Naive thymus-derived CD4-positive, alpha-beta T cell (primary cell): Measurements from ENCODE around the gene DSC2. TPM values are rescaled to one million over a fixed set of nuclear protein-coding genes. Genes with fewer than 3 reads are reported as not detected.
A peak's percentile ranks its signal among the peaks of the same experiment; 100 is the strongest.
"Not testable (repeated sequence)": the region's sequence is repeated elsewhere in the genome, so short reads cannot be mapped to it uniquely, and the experiment has no call there.

Experiments
- ATAC-seq: fragments of 150-1000 bp; cut with Tn5 transposase; 2 replicates; pipeline ENCODE4 v1.10.0; 2021; ENCODE audit warnings: mild to moderate bottlenecking, moderate library complexity
- CTCF ChIA-PET: fragments of 350-600 bp; sonication (Branson Sonifier 250); formaldehyde crosslinking; loops from one replicate; lab custom pipeline; 2021; ENCODE audit warnings: antibody characterized with exemption; lab: Charles Lee
- POLR2A ChIA-PET: fragments of 350-600 bp; sonication (Branson Sonifier 250); formaldehyde crosslinking; loops from one replicate; lab custom pipeline; 2021; ENCODE audit warnings: antibody characterized with exemption, inconsistent platforms; lab: Charles Lee
- DNase-seq, 9 donors: peaks; one replicate each; pipeline versions ENCODE4 v3.0.0 to v3.0.0-alpha.2; 2020 to 2022; ENCODE audit warnings: mixed read lengths in 1 of 9
- H3K27ac ChIP-seq: one replicate; pipeline ENCODE4 v1.7.0; 2013; ENCODE audit warnings: mild to moderate bottlenecking, low read depth, low read length, moderate library complexity
- H3K27me3 ChIP-seq, 2 donors: one replicate each; pipeline ENCODE4 v1.7.0; 2013; ENCODE audit warnings: low read length in 2 of 2, mild to moderate bottlenecking in 2 of 2, moderate library complexity in 2 of 2; ENCODE audit not compliant: control insufficient read depth in 2 of 2, insufficient read depth in 2 of 2
- H3K36me3 ChIP-seq, 3 experiments: 1 replicate in 2 of 3; 2 replicates in 1 of 3; pipeline ENCODE4 v1.7.0; 2013; ENCODE audit warnings: low read length in 3 of 3, mild to moderate bottlenecking in 3 of 3, moderate library complexity in 1 of 3; ENCODE audit not compliant: insufficient read depth in 3 of 3, control insufficient read depth in 2 of 3
- H3K4me1 ChIP-seq, 2 donors: one replicate each; pipeline ENCODE4 v1.7.0; 2013; ENCODE audit warnings: low read length in 2 of 2, mild to moderate bottlenecking in 2 of 2, moderate library complexity in 1 of 2; ENCODE audit not compliant: control insufficient read depth in 2 of 2, insufficient read depth in 2 of 2
- H3K4me3 ChIP-seq: 2 replicates; pipeline ENCODE4 v1.7.0; 2013; ENCODE audit warnings: mild to moderate bottlenecking, low read length
- H3K9me3 ChIP-seq, 3 experiments: 1 replicate in 2 of 3; 2 replicates in 1 of 3; pipeline ENCODE4 v1.7.0; 2013; ENCODE audit warnings: low read length in 3 of 3; ENCODE audit not compliant: control insufficient read depth in 2 of 3
- H3K27ac Mint-ChIP-seq, 9 donors: one replicate each; pipeline ENCODE4 v1.8.0; 2020 to 2022; ENCODE audit warnings: mixed read lengths in 9 of 9, mild to moderate bottlenecking in 8 of 9, moderate library complexity in 5 of 9, inconsistent platforms in 2 of 9
- H3K27me3 Mint-ChIP-seq, 5 donors: one replicate each; pipeline ENCODE4 v1.8.0; 2021 to 2022; ENCODE audit warnings: mixed read lengths in 5 of 5, mild to moderate bottlenecking in 1 of 5
- H3K36me3 Mint-ChIP-seq, 5 donors: one replicate each; pipeline ENCODE4 v1.8.0; 2020 to 2022; ENCODE audit warnings: mixed read lengths in 5 of 5, mild to moderate bottlenecking in 3 of 5, inconsistent platforms in 1 of 5
- H3K4me1 Mint-ChIP-seq, 7 donors: one replicate each; pipeline ENCODE4 v1.8.0; 2020 to 2022; ENCODE audit warnings: mixed read lengths in 7 of 7, mild to moderate bottlenecking in 3 of 7, inconsistent platforms in 1 of 7
- H3K4me3 Mint-ChIP-seq, 10 donors: one replicate each; pipeline ENCODE4 v1.8.0; 2020 to 2022; ENCODE audit warnings: mild to moderate bottlenecking in 10 of 10, mixed read lengths in 10 of 10, moderate library complexity in 6 of 10, inconsistent platforms in 2 of 10
- H3K9me3 Mint-ChIP-seq, 11 donors: one replicate each; pipeline ENCODE4 v1.8.0; 2020 to 2022; ENCODE audit warnings: mixed read lengths in 11 of 11, mild to moderate bottlenecking in 4 of 11, inconsistent platforms in 1 of 11, moderate library complexity in 1 of 11
- intact Hi-C, 2 donors: fragments of 100-400 bp; cut with micrococcal nuclease; formaldehyde crosslinking; loops; one replicate each; pipeline ENCODE4 v1.15.1; 2023
- polyA plus RNA-seq, 2 donors: library from polyadenylated mRNA; unstranded; fragments of 300-500 nt; fragmentation: Illumina TruSeq; gene quantifications; one replicate each; pipeline ENCODE4 v1.2.3, GENCODE V29; 2021
- total RNA-seq, 6 experiments: library from RNA in 5 of 6; stranded (reverse) in 5 of 6; gene quantifications; 1 replicate in 5 of 6; 2 replicates in 1 of 6; pipeline ENCODE4 v1.2.3 and lab custom pipeline; 2021 to 2026

The DSC2 gene
- total and polyA plus RNA-seq, 7 experiments from 2014 or later = 0.08 to 0.86 (median 0.42) TPM; not detected in 4

GRCh38 chr18:31042406-31043181 lies 59.6 kb downstream of the DSC2 start, which contains the start of gene DSC3:
Gene DSC3 (minus strand): TSS chr18:31042742. CDS start chr18:31042660, 82 bp downstream.
- Histone ChIP-seq H3K4me3 (no peak within 1 kb of the TSS), H3K27ac (no peak within 1 kb of the TSS), H3K4me1 (no peaks in the 10 kb centered on the region), H3K27me3 (peaks cover 0 to 8% of the 10 kb centered on the region in 2 donors), H3K9me3 (no peaks in the 10 kb centered on the region), H3K36me3 (no peaks in the 10 kb centered on the region)
- H3K27me3 Mint-ChIP-seq = peaks cover 41 to 63% (median 52%) of the 10 kb centered on the region in 5 donors
- intact Hi-C loops = no loop called here
- no peak for DNase-seq
- H3K9me3 Mint-ChIP-seq = peaks cover 5 to 31% (median 10%) of the 10 kb centered on the region in 11 donors
- CTCF ChIA-PET = no interaction called here
- ATAC-seq = no peak
- peak within 1 kb of the TSS in 8 of 10 donors; percentile 35 to 70 (median 54) for H3K4me3 Mint-ChIP-seq
- H3K36me3 Mint-ChIP-seq = peaks cover 0 to 19% (median 0%) of the 10 kb centered on the region in 5 donors
- peaks cover 0 to 15% (median 0%) of the 10 kb centered on the region in 7 donors for H3K4me1 Mint-ChIP-seq
- POLR2A ChIA-PET = no interaction called here
- peak within 1 kb of the TSS in 1 of 9 donors; percentile 42 for H3K27ac Mint-ChIP-seq

GRCh38 chr18:31042084-31042405 lies 60.2 kb downstream of the DSC2 start:
- H3K36me3 Mint-ChIP-seq = peaks cover 0 to 19% (median 0%) of the 10 kb centered on the region in 5 donors
- H3K9me3 ChIP-seq = no peaks in the 10 kb centered on the region
- intact Hi-C loops = no loop called here
- no peak overlapping the region for H3K4me3 ChIP-seq
- peaks cover 5 to 31% (median 10%) of the 10 kb centered on the region in 11 donors for H3K9me3 Mint-ChIP-seq
- H3K27ac Mint-ChIP-seq = no peak overlapping the region
- H3K4me3 Mint-ChIP-seq = peak overlapping the region in 7 of 10 donors; percentile 17 to 56 (median 48)
- POLR2A ChIA-PET = no interaction called here
- no peaks in the 10 kb centered on the region for H3K4me1 ChIP-seq
- ATAC-seq = no peak
- peaks cover 0 to 8% of the 10 kb centered on the region in 2 donors for H3K27me3 ChIP-seq
- no peak for DNase-seq
- CTCF ChIA-PET = no interaction called here
- H3K27ac ChIP-seq = no peak overlapping the region
- H3K36me3 ChIP-seq = no peaks in the 10 kb centered on the region
- H3K4me1 Mint-ChIP-seq = peaks cover 0 to 15% (median 0%) of the 10 kb centered on the region in 7 donors
- H3K27me3 Mint-ChIP-seq = peaks cover 41 to 63% (median 52%) of the 10 kb centered on the region in 5 donors

GRCh38 chr18:31041271-31042083 lies 60.7 kb downstream of the DSC2 start:
- Mint-ChIP-seq H3K36me3 (peaks cover 0 to 18% (median 0%) of the 10 kb centered on the region in 5 donors), H3K4me1 (peaks cover 0 to 15% (median 0%) of the 10 kb centered on the region in 7 donors), H3K4me3 (peak overlapping the region in 9 of 10 donors; percentile 14 to 70 (median 53)), H3K9me3 (peaks cover 3 to 27% (median 10%) of the 10 kb centered on the region in 11 donors), H3K27ac (no peak overlapping the region), H3K27me3 (peaks cover 41 to 63% (median 52%) of the 10 kb centered on the region in 5 donors)
- ChIA-PET POLR2A (no interaction called here), CTCF (no interaction called here)
- Histone ChIP-seq H3K36me3 (no peaks in the 10 kb centered on the region), H3K27ac (no peak overlapping the region), H3K4me3 (no peak overlapping the region), H3K4me1 (no peaks in the 10 kb centered on the region), H3K27me3 (peaks cover 0 to 8% of the 10 kb centered on the region in 2 donors), H3K9me3 (no peaks in the 10 kb centered on the region)
- intact Hi-C loops = no loop called here
- DNase-seq = no peak
- peak; percentile 16 for ATAC-seq

- Mint-ChIP-seq H3K4me1 (peaks cover 0 to 15% (median 0%) of the 10 kb centered on the region in 7 donors), H3K27ac (no peak overlapping the region), H3K9me3 (peaks cover 0 to 27% (median 8%) of the 10 kb centered on the region in 11 donors), H3K27me3 (peaks cover 38 to 63% (median 51%) of the 10 kb centered on the region in 5 donors), H3K36me3 (peaks cover 0 to 15% (median 0%) of the 10 kb centered on the region in 5 donors), H3K4me3 (peak overlapping the region in 4 of 10 donors; percentile 13 to 54 (median 30))
- Histone ChIP-seq H3K36me3 (no peaks in the 10 kb centered on the region), H3K27ac (no peak overlapping the region), H3K9me3 (no peaks in the 10 kb centered on the region), H3K4me1 (no peaks in the 10 kb centered on the region), H3K27me3 (peaks cover 0 to 8% of the 10 kb centered on the region in 2 donors), H3K4me3 (no peak overlapping the region)
- CTCF ChIA-PET = no interaction called here
- ATAC-seq (no peak), DNase-seq (no peak)
- POLR2A ChIA-PET = no interaction called here
- intact Hi-C loops = no loop called here
These were observed 61.4 kb downstream of the DSC2 start for GRCh38 chr18:31040686-31041270.

GRCh38 chr18:31039426-31039825 lies 62.8 kb downstream of the DSC2 start:
- DNase-seq = no peak
- H3K4me1 ChIP-seq = no peaks in the 10 kb centered on the region
- H3K27me3 ChIP-seq = peaks cover 0 to 8% of the 10 kb centered on the region in 2 donors
- intact Hi-C loops = no loop called here
- H3K27ac Mint-ChIP-seq = no peak overlapping the region
- ChIA-PET POLR2A (no interaction called here), CTCF (interaction anchor here (0.7 kb wide), 1 partner anchor 10 kb away, joined by 3 read pairs; no protein-coding TSS in a partner anchor)
- no peaks in the 10 kb centered on the region for H3K36me3 ChIP-seq
- H3K9me3 ChIP-seq = no peaks in the 10 kb centered on the region
- ATAC-seq = no peak
- H3K36me3 Mint-ChIP-seq = peaks cover 0 to 15% (median 0%) of the 10 kb centered on the region in 5 donors
- H3K27me3 Mint-ChIP-seq = peaks cover 38 to 58% (median 46%) of the 10 kb centered on the region in 5 donors
- no peak overlapping the region for H3K4me3 ChIP-seq
- peaks cover 0 to 15% (median 0%) of the 10 kb centered on the region in 7 donors for H3K4me1 Mint-ChIP-seq
- no peak overlapping the region for H3K27ac ChIP-seq
- H3K9me3 Mint-ChIP-seq = peaks cover 0 to 22% (median 4%) of the 10 kb centered on the region in 11 donors
- H3K4me3 Mint-ChIP-seq = no peak overlapping the region

- H3K4me3 ChIP-seq, CTCF ChIA-PET, ATAC-seq, H3K4me1 ChIP-seq, H3K27ac ChIP-seq, H3K9me3 ChIP-seq, H3K27ac Mint-ChIP-seq, intact Hi-C loops, POLR2A ChIA-PET, H3K4me3 Mint-ChIP-seq, H3K9me3 Mint-ChIP-seq, H3K36me3 ChIP-seq, H3K27me3 ChIP-seq, DNase-seq, H3K36me3 Mint-ChIP-seq: not testable (repeated sequence)
- peaks cover 0 to 10% (median 0%) of the 10 kb centered on the region in 7 donors for H3K4me1 Mint-ChIP-seq
- H3K27me3 Mint-ChIP-seq = peaks cover 24 to 43% (median 32%) of the 10 kb centered on the region in 5 donors
These were observed 64.5 kb downstream of the DSC2 start for GRCh38 chr18:31037686-31038085.
